Upper lobe of left lung (tissue), 4 donors: ENCODE data around the gene ADAMTS2.

Source experiments
- CTCF ChIP-seq, 6 experiments: fragments of 450-650 bp in 4 of 6; fragments of 200-600 bp in 2 of 6; sonication (generic) in 2 of 6; IDR thresholded peaks; one replicate each; pipeline ENCODE4 v1.5.1; 2016 to 2019; ENCODE audit warnings: antibody characterized with exemption in 6 of 6
- EP300 ChIP-seq, 4 donors: sonication (generic); formaldehyde crosslinking; IDR thresholded peaks; one replicate each; pipeline ENCODE4 v1.5.1; 2017; ENCODE audit warnings: antibody characterized with exemption in 4 of 4, control low read depth in 2 of 4
- POLR2A ChIP-seq, 4 donors: fragments of 450-650 bp; IDR thresholded peaks; one replicate each; pipeline ENCODE4 v1.5.1; 2016 to 2017; ENCODE audit warnings: antibody characterized with exemption in 4 of 4, mild to moderate bottlenecking in 2 of 4

GRCh38 chr5:179168664-179169063, 176.6 kb downstream of the ADAMTS2 start:
- no peak for TF ChIP-seq CTCF (IDR thresholded peaks at IDR 0.05)
- TF ChIP-seq EP300 (IDR thresholded peaks at IDR 0.05) = no peak
- no peak for TF ChIP-seq POLR2A (IDR thresholded peaks at IDR 0.05)
